Amygdala (tissue), 56 donors: ENCODE measurements around the gene SETD3.

Source experiments
- DNase-seq, 56 donors: peaks; one replicate each; lab custom pipeline; 2025; lab: John Stamatoyannopoulos, UW

SETD3 gene

DNA sequence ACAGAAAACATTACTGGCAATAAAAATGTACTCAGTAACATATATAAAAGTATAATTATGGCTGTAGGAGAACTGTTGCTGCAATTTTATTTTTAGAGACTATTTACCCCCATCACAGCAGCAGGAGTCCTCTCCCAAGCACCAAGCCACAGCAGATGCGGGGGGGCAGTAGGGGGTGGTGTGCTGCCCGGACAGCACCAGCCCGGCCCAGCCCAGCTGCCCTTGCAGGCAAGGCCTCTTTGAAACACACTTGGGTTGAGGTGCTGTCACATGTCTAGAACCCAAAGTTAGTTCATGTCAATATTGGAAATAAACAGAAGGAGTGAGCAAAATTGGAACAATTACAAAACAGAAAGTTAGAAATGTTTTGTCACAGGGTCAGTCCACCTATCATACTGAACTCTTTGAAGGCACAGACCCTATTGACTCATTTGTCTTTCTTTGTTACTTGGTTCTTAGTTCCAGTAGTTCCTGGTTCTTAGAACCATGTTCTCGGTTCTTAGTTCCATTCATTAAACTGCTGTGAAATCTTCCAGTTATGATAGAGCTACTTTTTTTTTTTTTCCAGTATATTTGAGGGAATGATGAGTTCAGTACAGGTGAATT is 23.3 kb upstream of the SETD3 start:
- no peak for DNase-seq

DNA sequence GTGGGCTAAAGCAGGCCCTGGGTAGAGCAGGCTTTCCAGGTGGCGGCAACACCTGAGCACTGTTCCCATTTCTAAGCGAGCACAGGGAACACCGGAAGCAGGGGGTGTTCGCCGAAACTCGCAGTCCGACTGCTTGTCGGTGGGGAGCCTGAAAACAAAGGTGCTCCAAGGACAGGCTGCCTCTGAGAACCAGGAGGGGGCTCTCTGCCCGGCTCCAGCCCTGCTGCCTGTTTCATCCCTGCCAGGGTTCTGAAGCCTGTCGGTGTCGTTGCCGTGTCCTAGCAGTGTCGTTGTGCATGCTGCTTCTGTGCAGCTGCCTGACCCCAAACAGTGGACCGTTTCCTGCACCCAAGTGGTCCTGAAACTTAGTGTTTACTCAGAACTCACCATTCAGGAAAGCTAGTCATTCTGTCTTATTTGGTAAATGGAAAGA is 22.3 kb upstream of the SETD3 start:
- DNase-seq = no peak

DNA sequence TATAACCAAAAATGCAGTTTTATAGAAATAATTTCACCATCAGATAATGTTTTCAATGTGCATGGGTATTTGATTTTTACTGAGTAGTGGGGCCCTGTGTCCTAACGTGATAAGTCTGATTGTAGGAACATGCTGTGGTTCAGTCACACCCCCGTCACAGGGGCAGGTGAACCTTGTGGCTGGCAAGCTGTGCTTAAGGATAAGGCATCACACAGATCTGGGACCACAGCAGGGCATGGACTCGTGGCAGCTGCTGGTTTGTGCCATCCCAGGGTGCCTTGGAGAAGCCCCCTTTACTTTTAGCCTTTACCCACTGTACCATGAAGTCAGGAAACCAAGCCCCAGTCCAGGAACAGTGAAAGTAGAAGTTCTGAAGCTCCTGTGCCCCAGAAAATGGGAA is 17.2 kb upstream of the SETD3 start:
- DNase-seq = no peak

DNA sequence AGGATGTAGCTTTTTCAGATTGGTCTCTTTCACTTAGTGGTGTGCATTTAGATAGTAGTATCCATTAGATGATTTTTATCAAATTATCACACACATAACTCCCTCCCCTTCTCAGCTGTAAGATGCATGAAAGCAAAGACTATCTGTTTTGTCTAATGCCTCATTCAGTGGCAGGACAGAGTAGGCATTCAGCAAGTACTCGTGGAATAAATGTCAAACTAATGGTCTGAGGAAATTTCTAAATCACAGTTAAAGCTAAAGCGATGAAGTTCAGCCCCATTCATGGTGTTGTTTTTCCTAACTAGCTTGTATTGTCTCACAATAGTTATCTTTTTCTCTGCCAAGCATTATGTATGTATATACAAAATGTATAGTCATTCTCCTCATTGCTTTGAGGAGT is 16.7 kb upstream of the SETD3 start:
- DNase-seq = no peak

DNA sequence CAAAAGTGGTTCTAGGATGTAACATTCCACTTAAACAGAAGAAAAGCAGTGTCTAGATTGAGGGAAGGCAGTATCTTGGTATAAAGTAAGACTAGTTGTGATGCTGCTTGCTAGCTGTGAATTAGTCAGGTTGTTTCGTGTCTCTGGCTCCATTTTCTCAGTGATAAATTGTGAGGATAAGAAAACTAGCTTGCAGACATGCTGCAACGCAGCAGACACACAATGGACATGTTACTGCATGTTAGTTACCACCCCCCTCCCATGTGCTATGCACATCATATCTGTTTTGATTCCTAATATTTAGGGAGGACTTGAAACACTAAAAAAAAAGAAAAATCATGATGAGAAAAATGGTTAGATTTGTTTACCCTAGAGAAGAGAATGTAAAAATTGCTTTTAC is 3.4 kb upstream of the SETD3 start:
- DNase-seq = no peak

DNA sequence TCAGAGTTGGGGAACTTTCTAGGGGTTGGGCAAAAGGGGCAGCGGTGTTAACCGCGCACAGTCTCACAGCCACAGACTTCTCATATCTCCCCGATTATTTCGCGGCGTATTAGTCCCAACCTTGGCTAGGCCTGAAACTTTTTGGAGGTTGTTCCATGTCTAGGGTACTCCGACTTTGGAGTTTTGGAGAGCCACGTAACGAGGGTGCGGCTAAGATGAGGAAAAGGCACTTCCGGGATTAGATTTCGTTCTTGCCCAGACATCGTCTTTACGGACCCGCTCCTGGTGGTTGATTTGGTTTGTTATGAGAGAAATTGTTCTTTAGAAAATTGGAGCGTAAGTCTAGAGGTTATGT is 1.1 kb upstream of the SETD3 start:
- DNase-seq = no peak

DNA sequence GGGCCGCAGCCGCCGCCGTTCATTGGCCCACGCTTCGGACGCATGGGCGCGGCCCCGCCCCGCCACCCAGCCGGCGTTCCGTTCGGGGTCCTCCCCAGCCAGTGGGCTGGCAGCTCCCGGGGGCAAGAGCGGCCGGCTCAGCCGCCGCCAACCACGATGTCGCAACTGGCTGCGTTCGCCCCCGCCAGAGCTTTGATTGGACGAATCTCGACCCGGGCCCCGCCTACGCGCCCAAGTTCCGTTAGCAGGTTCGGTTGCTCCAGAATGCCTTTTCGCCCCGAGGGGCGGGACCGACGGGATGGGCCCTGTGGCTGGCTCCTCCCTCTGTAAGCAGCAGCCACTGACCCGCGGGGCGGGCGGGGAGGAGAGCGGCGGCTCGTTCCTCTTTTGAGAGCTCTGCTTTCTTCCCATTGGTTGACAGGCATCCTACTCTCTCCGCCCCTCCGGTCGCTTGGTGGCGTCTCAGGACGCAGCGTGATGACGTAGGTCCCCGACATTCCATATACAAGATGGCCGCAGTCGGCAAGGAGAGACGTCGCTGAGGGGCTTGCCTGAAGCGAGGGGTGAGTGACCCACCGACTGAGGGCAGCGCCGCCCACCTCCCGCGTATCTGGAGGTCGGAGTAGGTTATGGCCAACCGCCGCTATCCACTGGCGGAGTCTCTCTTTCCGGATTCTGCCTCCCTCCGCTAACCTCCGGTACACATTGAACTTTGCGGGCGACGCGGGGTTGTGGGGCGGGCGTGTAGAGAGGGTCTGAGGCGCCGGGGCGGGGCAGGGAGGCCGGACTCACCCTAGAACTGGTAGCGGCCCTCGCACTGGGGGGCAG is 472 bp upstream of the SETD3 start, which contains the start of gene CCNK:
Gene CCNK, plus strand, starts transcription at position 493 of the 828 bp plus-strand sequence. CDS start 11,269 bp downstream, outside the sequence.
- peak; percentile 85 to 100 (median 100) for DNase-seq

DNA sequence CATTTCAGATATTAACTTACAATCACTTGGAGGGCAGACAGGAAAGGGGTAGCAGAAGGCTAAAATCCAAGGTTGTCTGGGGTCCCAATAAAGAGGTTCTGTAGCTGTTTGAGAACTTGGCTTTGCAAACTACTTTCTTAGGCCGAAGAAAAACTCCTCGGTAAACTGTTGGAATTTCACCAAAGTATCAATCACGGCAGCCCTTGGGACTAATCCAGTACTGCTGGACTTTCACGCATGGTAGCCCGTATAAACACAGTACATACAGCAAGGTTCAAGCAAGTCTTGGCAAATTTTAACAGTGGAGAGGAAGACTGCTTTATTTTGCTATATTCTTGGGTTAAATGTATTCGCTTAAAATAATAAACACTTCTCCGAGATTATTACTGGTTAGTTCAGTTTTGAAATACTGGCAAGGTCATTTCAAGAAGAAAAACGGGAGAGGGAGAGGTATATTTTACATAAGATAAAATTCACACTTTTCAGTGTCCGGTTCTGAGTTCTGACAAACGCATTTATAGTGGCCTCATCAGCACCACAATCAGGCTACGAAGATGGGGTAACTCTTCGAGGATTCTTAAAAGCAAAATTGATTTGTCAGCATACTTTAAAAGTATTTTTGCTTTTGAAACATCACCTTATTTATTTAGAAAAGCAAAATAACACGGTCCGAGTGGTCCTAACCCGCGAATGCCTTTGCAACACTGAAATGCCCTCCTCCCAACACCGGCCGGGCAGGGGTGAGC is 1.3 kb downstream of the SETD3 start:
- no peak for DNase-seq

DNA sequence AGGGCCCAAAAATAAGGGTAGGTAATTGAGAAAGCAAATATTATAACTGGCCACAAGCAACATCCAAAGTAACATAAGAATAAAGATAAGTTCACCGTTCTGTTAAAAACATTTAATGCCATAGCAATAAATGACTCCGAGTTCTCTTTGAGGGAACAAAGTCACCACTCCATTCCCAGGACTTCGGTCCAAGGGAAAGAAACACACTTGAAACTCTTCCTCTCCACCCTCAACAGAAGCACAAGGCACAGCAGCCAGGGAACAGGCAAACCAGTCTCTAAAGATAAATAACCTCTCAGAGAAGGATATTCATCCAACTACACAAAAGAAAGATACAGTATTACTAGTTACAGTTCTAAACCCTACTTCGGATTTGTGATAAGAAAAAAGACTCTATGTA is 2.5 kb downstream of the SETD3 start:
- DNase-seq = no peak

DNA sequence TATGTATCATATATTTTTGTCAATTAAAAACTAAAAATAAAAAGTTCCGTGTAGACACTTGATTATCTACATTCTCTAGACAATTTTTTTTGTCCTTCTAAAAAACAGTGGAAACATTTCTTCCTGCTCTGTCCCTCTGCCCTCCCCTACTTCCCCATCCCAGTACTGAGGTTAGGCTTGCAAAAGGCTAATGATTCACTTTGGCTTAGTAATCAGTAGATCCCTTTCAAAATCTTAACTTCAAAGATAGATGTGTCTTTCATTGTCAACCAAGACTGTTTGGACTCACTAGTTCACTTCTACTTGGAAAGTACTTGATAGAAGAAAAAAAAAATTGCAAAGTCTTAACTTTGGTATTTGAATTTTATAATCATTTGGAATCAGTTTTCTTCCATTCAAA is 3.8 kb downstream of the SETD3 start:
- DNase-seq = no peak

DNA sequence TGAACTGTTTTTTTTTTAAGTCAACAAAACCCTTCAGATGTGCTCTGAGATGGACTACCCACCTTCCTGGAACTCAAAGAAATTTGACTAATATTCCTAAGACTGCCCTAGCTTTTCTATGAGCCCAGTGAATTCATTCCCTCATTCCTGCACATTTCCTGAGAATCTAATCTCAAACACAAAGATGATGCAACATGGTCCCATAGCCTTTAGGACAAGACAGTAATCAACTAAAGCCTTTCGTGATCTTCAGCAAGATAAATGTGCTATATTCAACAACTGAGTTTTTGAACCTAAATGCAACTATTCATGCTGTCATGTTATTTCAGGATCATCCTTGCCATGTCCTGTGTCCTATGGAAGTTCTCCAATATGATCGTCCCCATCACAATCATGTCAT is 5.0 kb downstream of the SETD3 start:
- no peak for DNase-seq

DNA sequence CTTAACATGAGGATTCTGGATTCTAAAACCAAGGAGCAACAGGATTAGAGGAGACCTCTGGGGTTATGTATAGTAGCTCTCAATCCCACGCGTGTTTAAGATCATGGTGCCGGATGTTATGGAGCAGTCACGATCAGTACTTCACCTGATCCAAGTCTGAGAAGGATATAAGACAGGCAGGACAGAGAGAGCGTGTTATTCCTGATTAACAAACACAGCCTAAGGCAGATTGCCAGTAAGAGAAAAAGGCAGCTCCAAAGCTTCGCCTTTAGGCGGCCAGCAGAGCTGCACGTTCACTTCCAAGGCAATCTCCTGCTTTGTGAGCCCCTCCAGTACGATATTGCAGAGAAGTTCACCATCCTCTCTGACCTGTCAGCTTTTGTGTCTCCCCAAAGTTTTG is 5.5 kb downstream of the SETD3 start:
- DNase-seq = no peak

DNA sequence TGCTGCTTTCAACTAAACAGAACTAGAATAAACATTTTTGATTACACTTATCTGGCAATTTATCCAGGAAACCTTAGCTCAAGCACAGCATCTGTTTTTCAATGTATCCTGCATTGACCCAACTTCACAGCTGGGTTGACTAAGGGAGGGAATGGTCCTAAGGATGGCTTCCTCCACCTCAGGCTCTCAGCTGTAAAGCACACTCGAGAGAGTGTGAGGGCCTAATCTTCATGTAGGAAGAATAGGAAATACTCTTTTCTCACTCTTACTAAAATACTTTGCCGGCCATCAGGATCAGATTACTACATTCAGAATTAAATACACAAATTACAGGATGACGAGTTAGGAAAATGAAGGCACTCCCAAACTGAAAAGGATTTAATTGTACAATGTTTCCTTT is 7.2 kb downstream of the SETD3 start:
- no peak for DNase-seq

DNA sequence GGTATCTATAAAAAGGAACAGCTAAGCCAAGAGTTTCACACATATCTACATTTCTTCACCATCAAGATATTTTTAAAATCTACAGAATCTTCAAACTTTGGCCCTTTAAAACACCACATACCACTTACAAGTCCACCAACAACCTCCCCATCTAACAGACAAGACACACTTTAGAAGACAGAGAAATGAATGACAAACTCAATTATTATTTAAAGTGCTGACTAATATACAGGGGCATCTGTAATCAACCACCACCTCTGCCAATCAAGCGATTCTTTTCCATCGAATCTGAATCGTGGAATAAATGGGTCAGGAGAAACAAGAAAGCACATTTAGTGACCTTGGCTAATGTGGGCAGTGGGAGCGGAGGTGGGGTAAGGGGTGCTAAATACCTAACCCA is 7.7 kb downstream of the SETD3 start:
- no peak for DNase-seq

DNA sequence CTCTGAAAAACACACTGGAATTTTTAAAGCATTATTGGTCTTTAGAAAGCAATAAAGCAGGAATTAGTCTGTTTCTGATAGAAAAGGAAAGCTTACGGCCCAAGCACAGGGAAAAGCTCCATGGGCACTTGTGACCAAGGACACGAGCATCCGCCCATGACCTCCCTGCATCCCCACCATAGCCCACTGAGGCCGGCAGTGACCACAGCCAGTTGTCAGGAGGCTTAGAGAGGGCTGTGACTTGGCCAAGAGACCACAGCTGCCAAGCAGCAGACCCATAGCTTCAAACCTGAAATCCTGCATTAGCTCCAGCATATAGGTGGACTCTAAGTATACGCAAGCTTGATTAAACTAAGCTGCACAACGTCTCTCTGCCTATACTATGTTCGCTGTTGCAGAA is 8.9 kb downstream of the SETD3 start:
- DNase-seq = no peak

DNA sequence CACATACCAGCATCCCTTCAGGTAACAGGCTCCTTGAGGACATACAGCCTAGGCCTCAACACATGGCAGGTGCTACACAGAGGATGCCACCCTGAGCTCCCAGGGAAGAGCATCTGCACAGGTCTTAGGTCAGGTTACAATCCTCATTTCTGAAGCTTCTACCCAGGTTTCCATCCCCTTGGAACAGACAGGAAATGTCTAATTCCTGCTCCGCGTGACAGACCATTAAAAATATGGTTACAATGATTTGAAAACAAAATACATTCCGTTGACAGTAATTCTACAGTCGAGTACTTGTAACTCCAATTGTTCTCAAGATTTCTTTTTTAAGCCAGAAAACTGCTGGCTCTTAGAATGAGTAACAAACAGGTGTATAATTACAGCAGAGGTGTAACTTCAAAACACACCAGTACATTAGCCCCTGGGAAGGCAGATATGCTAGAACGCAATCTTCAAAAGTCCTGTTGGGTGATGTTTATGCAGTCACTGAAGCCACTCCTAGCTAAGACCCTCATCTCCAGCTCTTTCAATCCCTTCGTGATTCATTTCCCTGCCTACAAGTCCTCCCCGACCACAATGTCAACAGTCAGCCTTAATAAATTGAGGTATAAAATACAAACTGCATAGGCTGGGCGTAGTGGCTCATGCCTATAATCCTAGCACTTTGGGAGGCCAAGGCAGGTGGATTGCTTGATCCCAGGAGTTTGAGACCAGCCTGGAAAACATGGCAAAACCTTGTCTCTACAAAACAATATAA is 11.6 kb downstream of the SETD3 start:
- DNase-seq = no peak

DNA sequence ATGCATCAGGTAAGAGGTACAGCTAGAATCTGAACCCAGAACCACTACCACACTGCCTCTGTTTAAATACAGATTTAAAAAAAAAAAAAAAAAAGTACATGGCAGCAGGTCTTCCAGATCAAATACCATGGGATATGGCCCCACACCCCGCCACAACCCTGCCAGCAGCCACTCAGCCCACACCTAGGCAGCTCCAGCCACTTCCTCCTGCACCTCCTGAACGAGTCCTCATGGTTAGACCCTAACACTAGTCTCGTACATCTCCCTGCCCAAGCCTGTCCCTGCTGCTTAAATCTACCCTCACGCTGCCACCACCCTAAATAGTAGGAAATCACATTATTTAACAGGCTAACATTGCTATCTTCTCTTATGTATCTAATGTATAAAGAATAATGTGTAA is 12.6 kb downstream of the SETD3 start:
- DNase-seq = no peak

DNA sequence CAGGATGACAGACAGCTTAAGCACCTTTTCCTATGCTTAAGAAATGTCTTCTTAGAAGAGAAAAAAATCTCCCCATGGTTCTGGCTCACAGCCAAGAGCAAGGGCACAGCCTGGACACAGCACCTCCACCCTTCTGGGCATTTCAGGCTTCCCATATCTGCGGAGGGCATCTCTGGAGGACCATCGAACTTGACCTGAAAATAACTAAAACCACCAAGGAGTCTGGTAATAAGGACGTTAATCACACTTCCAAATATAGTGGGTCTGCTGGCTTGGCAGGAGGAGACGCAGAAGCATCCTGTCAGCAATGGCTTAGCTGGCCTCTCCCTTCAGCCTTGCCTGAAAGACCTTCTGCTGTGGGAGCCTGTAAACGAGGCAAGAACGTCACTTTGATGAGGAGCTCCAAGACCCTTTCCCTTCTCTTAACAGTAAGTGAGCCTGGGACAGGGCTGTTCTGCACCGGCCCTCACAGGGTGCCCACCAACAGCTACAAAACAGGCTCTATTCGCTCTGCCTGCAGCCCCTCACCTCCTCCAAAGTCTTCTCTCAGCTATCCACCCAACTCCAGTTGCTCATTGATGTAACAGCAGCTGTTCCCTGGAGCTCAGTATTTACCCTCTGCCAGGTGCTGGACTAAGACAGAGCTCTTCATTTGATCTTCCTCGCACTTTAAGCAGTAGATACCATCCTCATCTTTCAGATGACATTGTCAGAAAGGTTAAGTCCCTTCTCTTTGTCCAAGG is 13.2 kb downstream of the SETD3 start:
- DNase-seq = no peak

DNA sequence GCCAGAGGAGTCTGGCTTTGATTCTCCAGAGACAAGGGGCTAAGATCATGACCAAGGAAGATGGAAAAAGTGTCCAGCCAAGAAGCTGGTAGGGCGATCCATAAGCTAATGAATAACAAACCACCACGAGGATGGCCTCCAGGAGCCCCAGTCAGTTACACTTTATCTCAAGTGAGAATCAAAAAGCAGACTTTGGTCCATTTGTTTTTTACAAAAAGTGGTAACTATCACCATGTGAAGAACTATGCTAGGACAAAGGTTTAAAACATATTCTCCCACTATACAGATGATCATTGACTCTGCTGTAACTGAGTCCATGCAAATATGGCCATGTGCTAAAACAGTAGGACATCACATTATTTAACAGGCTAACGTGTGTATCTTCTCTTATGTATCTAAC is 13.9 kb downstream of the SETD3 start:
- no peak for DNase-seq

DNA sequence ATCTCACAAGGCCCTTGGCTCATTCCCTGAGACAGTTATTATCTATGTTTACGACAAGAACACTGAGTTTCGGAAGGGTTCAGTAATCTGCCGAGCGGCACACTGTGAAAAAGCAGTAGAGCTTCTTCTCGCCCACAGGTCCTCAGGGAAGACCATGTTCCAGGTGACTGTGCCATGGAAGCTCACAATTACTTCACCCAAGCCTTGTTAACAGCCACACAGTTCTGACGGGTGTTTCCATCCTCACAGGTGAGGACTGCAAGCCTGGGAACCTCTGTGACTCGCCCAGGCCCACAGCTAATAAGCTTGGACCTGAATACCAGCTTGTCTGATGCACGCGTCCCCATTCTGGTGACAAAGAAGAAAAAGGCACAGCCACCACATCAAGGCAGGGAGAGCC is 15.4 kb downstream of the SETD3 start:
- DNase-seq = no peak
